ENCODE results near the gene TXN2.
A peak's percentile ranks its signal among the peaks of the same experiment; 100 is the strongest.

TXN2 gene

DNA sequence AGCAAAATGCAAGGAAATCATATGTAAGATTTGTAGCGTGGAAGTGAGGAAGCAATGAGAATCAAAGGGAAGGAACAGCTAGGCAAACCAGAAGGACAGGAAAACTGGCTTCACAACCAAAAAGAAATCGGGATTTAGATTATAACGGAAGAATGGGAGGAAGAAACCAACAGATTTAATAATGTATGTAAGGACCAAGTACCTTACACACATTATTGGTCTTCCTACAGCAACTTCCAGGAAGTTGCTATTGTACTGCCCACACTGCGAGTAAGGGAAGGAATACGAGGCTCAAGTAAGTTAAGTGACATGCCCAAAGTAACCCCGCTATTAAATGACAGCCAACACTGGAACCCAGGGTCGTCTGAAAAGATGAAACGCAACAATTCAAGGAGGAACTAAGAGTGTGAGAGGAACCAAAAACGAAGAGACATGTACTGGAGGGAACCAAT lies 473 bp downstream of the TXN2 start:
- no peak for DNase-seq

DNA sequence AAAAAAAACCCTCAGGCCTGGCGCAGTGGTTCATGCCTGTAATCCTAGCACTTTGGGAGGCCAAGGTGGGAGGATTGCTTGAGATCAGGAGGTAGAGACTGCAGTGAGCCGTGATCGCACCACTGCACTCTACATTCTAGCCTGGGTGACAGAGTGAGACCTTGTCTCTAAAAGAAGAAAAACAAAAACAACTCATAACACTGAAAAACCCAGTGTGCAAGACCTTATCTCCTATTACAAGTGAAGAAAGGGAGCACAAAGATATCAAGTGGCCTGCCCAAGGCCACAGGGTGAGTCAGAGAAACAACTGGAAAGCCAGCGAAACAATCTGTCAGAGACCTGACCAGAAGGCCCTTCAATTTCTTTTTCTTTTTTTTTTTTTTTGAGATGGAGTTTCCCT lies 2.5 kb downstream of the TXN2 start:
- no peak for DNase-seq

DNA sequence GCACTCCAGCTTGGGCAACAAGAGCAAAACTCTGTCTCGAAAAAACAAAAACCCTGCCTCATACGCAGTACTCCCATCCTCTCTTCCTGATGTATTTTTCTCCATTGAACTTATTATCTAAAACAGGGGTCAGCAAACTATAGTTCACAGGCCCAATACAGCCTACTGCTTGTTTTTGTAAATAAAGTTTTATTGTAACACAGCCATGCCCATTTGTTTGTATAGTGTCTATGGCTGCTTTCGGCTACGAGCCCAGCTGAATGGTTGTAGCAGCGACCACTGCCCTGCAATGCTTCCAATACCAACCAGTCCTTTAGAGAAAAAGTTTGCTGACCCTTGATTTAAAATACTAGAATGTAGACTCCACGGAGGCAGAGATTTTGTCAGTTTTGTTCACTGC lies 6.1 kb downstream of the TXN2 start:
- no peak for DNase-seq

DNA sequence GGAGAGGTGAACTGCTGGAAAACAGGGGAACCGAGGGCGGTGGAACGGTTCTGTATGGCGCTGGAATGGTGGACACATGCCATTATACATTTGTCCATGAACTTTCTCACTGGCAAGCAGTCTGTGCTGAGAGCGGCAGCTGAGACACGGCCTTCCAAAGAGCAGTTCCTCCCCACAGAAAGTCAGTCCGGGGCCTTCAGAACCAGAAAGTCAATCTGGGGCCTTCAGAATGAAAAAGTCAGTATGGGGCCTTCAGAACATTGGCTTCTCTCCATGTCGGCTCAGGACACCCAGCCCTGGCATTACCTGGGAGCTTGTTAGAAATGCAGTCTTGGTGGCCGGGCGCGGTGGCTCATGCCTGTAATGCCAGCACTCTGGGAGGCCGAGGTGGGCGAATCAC lies 8.8 kb downstream of the TXN2 start:
- no peak for DNase-seq

DNA sequence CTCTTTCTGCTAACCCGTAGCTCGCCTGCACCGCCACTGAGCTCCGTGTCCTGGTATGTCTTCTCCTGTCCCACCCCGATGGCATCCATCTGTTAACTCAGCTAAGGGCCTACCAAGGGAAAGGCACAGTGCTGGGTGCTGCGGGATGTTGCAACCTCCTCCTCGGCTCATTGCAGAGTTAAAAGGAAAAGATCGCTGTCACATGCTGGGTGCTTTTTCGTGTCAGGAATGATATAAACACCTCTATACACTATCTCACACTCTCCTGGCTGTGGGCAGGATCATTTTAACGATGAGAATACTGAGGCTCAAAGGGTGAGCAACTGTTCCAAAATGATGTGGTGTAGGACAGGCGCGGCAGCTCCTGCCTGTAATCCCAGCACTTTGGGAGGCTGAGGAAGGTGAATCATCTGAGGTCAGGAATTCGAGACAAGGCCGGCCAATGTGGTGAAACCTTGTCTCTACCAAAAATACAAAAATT lies 10.1 kb downstream of the TXN2 start:
- no peak for DNase-seq

DNA sequence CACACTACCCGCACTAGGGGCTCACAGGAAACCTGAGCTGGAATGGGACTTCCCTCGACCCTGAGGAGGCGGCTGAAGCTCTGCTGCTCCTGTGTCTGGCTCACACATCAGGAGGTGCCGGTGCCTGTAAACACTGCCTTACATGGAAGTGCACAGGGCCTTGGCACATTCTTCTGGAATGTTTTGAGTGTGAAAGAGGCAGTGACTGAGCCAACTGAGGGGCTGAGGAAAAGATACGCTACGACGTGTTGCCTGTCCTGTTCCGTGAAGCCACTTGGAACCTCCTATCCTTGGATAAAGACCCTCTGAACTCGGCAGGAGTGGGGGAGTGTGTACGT lies 10.5 kb downstream of the TXN2 start:
- no peak for DNase-seq

DNA sequence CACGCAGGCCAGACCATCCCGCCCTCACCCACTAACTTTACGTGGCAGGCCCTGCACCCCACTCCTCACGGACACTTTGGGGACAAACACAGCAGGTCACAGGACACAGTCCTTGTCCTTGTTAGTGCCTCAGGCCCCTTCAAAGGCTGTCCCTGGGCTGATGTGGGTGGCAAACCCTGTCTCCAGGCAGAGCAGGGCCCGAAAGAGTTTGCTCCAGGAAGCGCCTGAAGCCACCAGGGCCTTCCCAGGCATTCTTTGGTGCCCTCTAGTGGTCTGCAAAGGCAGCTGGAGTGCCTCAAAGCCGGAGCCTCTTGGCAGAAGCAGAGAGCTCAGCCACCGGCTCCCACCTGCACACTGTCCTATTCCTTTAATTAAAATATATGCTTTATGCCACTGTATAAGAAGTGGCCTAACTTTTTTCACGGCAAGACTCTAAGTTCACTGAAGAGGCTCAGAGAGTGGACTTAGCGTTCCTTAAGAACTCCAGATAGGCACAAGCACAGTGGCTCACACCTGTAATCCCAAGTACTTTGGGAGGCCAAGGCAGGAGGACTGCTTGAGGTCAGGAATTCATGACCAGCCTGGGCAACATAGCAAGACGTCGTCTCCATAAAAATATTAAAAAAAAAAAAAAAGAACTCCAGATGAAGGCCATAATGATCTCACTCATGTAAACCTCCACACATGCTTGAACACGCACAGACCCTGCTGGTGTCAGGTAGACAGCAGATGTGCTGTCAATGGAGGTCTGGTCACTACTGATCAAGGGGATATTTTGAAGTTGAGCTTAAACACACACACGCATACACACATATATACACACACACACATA lies 11.1 kb downstream of the TXN2 start:
- peak; percentile 28 to 87 for DNase-seq

DNA sequence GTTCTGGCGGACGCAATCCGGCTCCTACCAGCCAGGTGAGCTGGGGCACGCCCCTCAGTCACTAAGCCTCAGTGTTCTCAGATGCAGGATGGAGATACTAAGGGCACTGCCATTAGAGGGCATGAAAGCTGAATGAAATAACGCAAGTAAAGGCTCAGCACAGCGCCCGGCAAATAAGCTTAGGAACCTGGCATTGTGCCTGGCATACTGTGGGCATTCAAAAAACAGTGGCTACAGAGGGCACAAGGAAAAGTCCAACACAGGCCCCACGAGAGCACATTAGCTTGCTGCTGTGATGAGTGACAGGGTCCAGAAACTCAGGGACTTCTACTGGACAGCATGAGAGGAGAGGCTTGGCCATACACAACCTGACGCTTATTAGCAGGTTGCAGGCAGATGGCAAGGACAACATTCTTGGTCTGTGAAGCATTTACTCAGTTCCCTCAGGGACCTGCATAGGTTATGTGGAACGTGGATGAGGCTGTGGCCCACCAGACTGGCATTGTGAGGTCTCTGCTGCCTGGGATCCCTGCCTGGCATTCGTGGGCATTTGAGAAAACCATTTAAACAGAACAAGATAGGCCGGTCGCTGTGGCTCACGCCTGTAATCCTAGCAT lies 12.2 kb downstream of the TXN2 start:
- DNase-seq, result no peak

DNA sequence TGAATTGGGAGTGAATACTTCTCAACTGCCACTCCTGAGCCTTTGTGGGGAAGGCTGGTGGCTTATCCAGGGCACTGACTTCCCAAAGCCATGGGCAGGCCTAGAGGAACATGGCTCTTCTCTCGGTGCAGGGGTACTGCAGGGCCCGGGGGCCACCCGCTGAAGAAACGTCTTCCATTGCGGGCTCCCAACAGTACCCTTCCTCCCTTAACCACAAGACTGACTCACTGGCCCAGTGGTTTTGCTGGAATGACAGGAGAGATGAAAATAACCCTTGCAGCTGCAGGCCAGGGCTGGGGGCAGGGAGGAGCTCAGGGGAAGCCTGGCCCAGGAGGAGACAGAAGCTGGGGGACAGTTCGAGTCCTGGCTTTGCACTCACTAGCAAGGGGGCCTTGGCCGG lies 13.5 kb downstream of the TXN2 start:
- DNase-seq, result no peak

DNA sequence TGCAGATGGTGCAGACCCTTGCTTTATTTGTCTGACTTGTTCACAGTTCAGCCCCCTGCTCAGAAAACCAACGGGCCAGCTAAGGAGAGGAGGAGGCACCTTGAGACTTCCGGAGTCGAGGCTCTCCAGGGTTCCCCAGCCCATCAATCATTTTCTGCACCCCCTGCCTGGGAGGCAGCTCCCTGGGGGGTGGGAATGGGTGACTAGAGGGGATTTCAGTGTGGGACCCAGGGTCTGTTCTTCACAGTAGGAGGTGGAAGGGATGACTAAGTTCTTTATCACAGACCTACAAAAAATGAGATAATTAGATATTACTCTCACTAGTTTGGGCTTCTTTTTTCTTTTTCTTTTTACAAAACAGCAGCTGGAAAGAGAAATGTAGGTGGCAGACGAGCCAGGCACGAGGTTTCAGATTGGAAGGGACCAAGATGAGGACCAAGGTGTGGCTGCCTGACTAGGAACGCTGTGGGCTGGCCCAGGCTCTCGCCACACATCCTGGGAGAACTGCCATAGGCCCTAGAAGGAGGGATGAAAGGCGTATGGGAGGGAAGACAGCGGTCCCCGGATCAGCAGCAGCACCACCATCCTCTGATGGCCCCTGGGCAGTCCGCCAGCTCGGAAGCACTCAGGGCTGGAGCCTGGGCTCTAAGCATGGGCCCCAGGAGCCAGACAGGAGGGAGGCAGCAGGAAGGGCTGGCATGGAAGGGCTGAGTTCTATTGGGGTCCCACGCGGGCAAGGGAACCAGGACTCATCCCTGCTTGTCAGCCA lies 14.2 kb downstream of the TXN2 start:
- DNase-seq, result no peak

DNA sequence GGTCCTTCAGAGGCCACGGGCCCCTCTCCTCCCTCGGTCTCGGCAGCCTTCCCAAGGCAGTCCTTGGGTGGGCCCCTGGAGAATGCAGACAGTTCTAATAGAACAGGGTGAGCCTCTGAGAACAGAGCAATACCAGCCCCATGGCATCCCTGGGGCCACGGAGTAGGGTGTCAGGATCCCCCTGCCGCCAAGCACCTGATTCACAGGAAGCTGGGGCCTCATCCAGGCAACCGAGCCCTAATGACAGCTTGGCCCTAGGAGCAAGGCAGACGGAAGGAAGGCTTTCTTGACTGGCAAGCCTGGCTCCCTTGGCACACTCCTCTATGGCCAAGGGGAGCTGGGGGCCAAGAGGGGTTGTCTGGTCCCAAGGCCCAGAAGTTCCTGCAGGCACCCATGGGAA lies 15.2 kb downstream of the TXN2 start:
- DNase-seq, result no peak

DNA sequence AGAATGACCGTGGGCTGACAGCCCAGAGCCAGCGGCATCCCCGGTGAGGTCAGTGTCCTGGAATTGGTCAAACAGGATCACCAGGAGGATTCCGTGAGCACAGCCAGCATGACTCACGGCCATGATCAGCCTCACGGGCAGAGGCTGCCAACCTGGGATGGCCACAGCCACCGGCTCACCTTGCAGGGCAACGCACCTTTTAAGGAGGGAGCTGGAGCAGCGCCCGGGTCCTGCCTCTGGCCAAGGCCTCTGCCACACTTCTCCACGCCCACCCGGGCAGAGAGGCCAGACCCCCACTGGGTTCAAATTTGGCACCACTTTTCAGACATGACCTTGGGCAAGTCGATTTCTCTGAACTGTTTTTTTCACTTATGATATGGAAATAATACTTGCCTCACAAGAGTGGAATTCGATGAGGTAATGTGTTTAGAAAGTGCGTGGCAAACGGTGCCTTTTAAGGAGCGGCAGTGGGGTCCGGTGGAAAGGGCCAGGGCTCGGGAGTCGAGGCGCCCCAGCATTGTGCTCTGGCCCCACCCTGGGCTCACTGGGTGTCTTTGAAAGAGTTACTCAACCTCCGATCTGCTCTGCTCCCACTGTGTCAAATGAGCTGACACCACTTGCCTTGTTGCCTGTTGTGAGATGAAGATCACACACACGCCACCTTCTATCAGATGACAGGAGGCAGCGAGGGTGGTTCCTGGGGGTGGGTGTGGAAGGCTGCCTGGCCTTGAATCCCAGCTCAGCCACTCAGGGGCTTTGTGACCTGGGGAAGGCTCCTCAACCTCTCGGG lies 16.0 kb downstream of the TXN2 start:
- no peak for DNase-seq

DNA sequence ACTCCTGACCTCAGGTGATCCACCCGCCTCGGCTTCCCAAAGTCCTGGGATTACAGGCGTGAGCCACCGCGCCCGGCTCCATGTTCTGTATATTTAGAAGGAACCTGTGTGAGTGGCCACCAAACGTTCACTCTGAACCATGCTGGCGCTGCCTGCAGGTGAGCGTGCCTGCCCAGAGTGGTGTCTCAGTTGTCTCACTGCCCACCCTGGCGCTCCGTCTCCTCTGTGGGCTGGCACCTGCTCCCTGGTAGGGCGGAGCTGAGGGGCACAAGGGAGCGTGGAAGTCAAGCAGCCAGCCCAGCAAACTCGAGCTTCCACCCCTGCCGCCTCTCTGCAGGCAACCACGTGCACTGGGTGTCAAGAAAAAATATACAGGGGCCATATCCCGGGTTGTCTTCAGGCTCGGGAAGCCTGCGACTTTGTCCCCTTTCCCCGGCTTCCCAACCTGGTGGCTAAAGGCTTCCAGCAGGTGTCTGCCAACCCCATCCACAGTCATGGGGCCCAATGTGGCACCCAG lies 16.7 kb downstream of the TXN2 start:
- no peak for DNase-seq

DNA sequence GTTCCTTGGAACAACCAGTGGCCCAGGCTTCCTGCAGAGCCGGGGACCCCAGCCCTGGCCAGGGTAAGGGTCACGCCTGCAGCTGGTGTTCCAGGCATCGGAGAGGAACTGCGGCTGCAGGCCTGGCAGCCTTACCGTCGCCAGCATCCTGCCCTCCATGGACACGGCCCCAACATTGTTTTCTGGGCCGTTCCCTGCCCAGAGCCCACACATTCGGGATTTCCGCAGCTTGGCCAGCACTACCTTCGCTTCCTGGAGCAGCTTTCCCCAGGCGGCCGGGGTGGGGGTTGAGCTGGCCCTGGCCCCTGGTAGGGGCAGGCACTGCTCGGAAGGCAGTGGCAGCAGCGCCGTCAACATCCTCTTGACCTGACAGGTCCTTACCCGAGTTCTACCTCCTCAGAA lies 17.7 kb downstream of the TXN2 start:
- no peak for DNase-seq

DNA sequence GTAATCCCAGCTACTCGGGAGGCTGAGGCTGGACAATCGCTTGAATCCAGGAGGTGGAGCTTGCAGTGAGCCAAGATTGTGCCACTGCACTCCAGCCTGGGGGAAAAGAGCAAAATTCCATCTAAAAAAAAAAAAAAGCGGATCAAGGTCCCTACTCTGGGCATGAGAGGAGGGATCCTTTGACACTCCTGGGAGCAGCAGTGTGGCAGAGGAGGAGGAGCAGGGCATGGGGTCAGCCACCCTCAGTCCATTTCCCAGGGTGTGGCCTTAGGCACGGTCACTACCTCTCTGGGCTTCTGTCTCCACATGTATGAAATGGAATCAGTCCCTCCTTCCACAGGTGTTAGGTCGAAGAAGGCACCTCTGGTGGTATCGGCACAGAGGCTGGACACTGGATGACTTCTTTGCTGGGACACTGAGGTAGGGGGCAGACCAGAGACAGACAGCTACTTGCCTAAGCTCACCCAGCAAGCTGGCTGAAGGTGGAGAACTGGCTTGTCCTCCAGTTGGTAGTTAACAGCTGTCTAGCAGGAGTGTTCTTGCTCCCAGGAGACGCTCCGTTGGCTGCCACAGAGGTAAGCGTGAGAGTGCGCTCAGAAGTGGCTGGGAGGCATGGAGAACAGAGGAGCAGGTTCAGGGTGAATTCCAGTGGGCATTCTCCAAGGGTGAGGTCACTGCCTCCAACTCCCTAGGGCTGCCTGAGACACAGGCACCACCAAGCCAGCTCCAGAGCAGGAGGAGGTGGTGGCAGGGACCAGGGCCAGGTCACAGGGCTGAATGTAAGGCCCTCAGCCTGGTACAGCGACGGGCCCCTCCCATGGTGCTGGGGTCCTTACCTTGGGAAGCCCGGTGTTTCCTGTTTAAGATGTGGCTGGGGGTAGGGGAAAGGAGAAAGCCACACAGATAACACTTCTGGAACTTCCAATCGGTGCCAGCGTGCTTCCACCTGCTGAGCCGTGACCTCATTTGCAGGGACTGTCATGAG lies 19.5 kb downstream of the TXN2 start:
- DNase-seq, result no peak

DNA sequence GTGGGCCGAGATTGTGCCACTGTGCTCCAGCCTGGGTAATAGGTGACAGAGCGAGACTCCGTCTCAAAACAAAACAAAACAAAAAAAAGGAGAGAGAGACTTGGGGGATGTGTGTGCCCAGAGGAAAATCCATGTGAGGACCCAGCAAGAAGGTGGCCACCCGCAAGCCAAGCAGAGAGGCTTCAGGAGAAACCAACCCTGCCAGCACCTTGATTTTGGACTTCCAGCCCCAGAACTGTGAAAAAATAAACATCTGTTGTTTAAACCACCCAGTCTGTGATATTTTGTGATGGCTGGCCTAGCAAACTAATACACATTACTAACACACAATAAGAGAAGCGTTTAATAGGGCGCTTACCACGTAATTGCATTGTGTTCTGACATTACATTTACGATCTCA lies 21.2 kb downstream of the TXN2 start:
- DNase-seq, result no peak

DNA sequence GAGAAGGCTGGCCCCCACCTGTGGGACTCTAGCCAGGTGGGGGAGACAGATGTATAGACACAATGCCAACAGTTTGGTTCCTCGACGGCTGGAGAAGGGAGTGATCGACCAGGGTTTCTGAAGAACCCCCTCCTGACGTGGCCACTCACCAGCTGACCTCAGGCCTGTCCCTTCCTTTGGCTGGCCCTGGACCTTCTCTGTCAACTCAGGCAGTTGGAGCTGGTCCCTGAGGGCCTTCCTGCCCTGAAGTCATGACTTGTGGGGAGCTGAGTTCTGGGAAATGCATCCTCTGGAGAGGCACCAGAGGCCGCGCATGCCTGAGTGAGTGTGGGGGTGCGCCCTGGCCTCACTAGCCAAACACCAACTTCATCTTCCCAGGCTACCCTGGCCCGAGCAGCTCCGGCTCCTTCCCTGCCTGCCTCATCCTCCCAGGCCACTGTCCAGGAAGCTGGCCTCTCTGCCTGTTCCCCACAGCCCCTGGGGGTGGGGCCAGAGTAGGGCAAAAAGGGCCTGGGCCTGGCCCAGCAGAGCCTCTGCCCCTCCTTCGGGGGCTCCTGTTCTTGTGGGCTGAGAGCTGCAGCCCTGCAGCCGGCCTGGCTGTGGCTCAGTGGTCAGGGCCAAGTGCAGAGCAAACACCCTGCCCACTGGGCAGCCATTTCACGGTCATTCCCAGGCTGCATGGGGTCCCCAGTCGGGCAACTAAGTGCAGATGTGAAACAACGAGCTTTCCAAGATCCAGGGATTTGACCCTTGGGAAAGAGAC lies 23.6 kb downstream of the TXN2 start:
- DNase-seq, result no peak

DNA sequence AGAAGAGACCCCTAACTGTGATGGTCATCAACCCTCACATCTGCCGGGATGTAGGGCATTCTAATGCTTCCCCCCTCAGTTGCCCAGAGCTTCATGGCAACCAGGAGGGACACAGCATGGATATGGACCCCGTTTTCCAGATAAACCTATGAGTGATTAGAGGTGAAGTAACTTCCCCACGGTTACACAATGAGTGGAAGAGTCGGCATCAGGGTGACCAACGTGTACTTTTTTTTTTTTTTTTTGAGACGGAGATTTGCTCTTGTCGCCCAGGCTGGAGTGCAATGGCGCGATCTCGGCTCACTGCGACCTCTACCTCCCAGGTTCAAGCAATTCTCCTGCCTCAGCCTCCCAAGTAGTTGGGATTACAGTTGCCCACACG lies 25.0 kb downstream of the TXN2 start:
- DNase-seq, result no peak

DNA sequence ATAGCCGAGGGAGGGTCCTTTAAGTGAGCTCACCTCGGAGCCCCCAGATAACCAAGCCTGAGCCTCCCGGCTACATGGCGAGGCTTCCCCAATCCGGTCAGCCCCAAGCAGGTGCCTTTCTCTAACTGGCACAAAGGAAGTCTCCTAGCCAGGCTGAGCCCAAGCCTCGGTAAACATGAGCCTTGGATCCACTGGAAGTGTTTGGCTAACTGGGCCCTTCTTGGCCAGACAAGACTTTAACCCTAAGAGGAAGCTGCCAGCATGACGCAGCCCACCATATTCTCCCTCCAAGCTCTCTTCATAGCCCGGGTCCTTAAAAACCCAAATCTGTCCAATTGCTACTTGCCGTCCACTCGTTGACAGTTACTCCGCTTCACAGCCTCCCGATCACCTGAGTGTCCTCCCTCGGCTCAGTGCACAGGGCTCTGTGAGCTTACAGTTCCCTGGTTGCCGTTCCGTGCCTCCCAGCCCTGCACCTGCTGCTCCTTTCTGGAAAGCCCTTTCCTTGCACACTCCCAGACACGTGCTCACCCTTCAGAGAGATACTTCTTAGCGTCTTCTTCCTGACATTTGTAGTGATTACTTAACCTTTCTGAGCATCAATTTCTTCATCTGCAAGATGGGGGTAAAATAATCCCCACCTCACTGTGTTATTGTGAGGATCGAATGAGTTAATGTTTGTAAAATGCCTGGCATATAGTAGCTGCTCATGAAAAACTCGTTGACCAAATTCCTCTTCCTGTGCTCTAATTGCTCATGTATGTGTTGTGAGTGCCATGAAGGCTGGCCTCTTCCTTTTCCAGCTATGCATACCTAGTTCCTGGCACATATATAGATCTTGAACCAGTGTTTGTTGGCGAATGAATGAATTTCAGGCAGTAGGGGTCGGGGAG lies 25.6 kb downstream of the TXN2 start:
- no peak for DNase-seq

All from cerebellar nuclear complex (tissue), 1 donor.